Lower lobe of right lung (tissue), 2 donors: ENCODE data around the gene GNPDA2. TPM values are rescaled to one million over a fixed set of nuclear protein-coding genes. Genes with fewer than 3 reads are reported as not detected.

Source experiments
- ATAC-seq, 2 donors: fragments of 200-7000 bp; cut with Tn5 transposase; one replicate each; pipeline ENCODE4 v1.9.1; 2020 to 2022; ENCODE audit warnings: mild to moderate bottlenecking in 2 of 2, moderate library complexity in 2 of 2
- DNase-seq: peaks from one replicate; pipeline ENCODE4 v3.0.0-alpha.2; 2020
- H3K27ac ChIP-seq: fragments of 200-600 bp; one replicate; pipeline ENCODE4 v1.8.0; 2022
- H3K27me3 ChIP-seq: fragments of 200-600 bp; one replicate; pipeline ENCODE4 v1.8.0; 2022; ENCODE audit warnings: low read depth
- H3K36me3 ChIP-seq: fragments of 200-600 bp; one replicate; pipeline ENCODE4 v1.8.0; 2022; ENCODE audit warnings: mild to moderate bottlenecking
- H3K4me1 ChIP-seq: fragments of 200-600 bp; one replicate; pipeline ENCODE4 v1.8.0; 2022
- H3K4me3 ChIP-seq: fragments of 200-600 bp; one replicate; pipeline ENCODE4 v1.8.0; 2022; ENCODE audit warnings: mild to moderate bottlenecking
- H3K9me3 ChIP-seq: fragments of 200-600 bp; one replicate; pipeline ENCODE4 v1.8.0; 2022
- CTCF ChIP-seq: fragments of 200-600 bp; IDR thresholded peaks from one replicate; pipeline ENCODE4 v1.8.0; 2022; ENCODE audit warnings: antibody characterized with exemption, mild to moderate bottlenecking
- intact Hi-C: fragments of 100-400 bp; cut with DNase I; formaldehyde crosslinking; loops from one replicate; pipeline ENCODE4 v1.11.0; 2022
- long read RNA-seq: library from polyadenylated mRNA; unstranded; transcript quantifications from one replicate; pipeline ENCODE4 v2.0.0, GENCODE V29; 2021
- total RNA-seq: library from RNA; stranded (reverse); fragmentation: NEBNext Ultra II Directional; extraction: Animal tissue kit (Norgen Biotek cat#: 25700); gene quantifications from one replicate; pipeline ENCODE4 v1.2.1, GENCODE V29; 2021
- donor health status: DM: no; HTN: yes; CAD: no; lungs with severe emphysema.

GNPDA2 gene
- total RNA-seq: 12.7 TPM
- long read RNA-seq, transcript GNPDA2-201 (7 exons, 1,930 nt): major isoform, 8 of 14 reads
- long read RNA-seq, partial matches to known transcripts: 2 of 14 reads
- long read RNA-seq, other reads (novel, unspliced or antisense): 2 of 14 reads

GRCh38 chr4:44726038-44726871 lies at the start of gene GNPDA2:
TSS of gene GNPDA2 (minus strand) at chr4:44726556. CDS start at chr4:44722207, 4,349 bp downstream.
- DNase-seq: peak; percentile 94
- peak; percentile 97 to 99 for ATAC-seq
- Histone ChIP-seq H3K4me1 (peaks cover 24% of the 10 kb centered on the region), H3K27me3 (no peaks in the 10 kb centered on the region), H3K9me3 (no peaks in the 10 kb centered on the region), H3K27ac (peak within 1 kb of the TSS; percentile 85), H3K4me3 (peak within 1 kb of the TSS; percentile 84), H3K36me3 (no peaks in the 10 kb centered on the region)
- intact Hi-C loops: no loop called here
- TF ChIP-seq CTCF: peak; percentile 23

- H3K4me3 ChIP-seq: no peak overlapping the region
- DNase-seq (no peak), ATAC-seq (peak; percentile 23 to 49)
- H3K27me3 ChIP-seq: no peaks in the 10 kb centered on the region
- H3K36me3 ChIP-seq: no peaks in the 10 kb centered on the region
- H3K4me1 ChIP-seq: no peaks in the 10 kb centered on the region
- no peak overlapping the region for H3K27ac ChIP-seq
- no peak for TF ChIP-seq CTCF
- intact Hi-C loops: no loop called here
- peaks cover 4% of the 10 kb centered on the region for H3K9me3 ChIP-seq
Measured at GRCh38 chr4:44772340-44772739, 46.0 kb upstream of the GNPDA2 start.

DNA sequence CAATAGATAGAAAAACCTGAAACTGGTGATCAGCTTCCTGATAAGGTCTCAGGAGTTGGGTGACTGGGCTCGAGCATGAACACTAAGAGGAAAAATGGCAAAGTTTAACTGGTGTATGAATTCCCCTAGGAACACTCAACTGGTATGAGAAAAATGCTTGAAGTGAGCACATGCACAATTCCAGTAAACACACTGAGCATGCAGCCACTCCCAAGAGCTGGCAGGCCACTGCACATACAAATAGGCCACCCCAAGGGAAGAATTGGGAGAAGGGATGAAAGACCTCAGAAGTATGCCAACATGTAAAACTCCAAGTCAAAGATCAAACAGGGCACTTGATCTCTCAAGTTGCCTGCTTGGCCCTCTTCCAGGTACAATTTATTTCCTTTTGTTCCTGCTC lies 45.4 kb upstream of the GNPDA2 start:
- no peaks in the 10 kb centered on the region for H3K36me3 ChIP-seq
- no peaks in the 10 kb centered on the region for H3K27me3 ChIP-seq
- peak; percentile 82 for ATAC-seq
- TF ChIP-seq CTCF: no peak
- H3K9me3 ChIP-seq: peaks cover 4% of the 10 kb centered on the region
- no peak overlapping the region for H3K27ac ChIP-seq
- DNase-seq: no peak
- intact Hi-C loops: no loop called here
- H3K4me1 ChIP-seq: no peaks in the 10 kb centered on the region
- H3K4me3 ChIP-seq: no peak overlapping the region

DNA sequence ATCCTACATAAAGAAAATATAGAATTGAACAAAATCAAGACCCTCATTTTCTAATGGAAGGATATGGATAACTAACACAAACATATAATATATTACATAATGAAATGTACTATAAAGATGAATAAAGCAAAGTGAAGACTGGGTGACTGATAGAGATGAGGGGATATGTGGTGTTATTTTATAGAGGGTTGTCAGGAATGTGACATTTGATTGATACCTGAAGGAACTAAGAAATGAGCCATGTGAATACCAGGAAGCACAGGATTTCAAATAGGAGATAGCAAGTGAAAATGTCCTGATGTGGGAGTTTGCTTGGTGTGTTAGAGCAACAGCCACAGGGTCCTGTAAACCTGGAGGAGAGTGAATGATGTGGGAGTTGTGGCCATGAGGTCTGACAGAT lies 40.1 kb upstream of the GNPDA2 start:
- no peak for TF ChIP-seq CTCF
- no peaks in the 10 kb centered on the region for H3K4me1 ChIP-seq
- H3K4me3 ChIP-seq: no peak overlapping the region
- DNase-seq: no peak
- no peaks in the 10 kb centered on the region for H3K27me3 ChIP-seq
- no peak for ATAC-seq
- intact Hi-C loops: no loop called here
- H3K36me3 ChIP-seq: no peaks in the 10 kb centered on the region
- no peak overlapping the region for H3K27ac ChIP-seq
- no peaks in the 10 kb centered on the region for H3K9me3 ChIP-seq

DNA sequence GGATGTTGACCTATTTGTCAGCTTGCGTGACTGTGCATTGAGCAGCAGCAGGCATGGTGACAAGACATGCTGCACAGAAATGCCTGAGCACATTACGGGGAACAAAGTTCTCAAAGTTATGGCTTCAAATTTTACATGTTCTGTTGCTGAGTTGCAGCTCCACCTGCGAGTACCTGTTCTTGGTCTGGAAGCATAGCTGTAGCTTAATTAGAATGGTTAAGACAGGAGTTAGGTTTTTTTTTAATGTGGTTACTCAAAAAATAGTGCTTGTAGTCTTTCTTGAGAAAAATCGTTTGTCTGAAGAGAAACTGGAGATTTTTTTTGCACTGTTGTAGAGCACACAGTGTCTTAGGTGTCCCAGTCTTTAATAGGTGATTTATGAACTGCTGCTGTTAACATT lies 38.8 kb upstream of the GNPDA2 start:
- H3K27ac ChIP-seq: no peak overlapping the region
- no peak overlapping the region for H3K4me3 ChIP-seq
- ATAC-seq (no peak), DNase-seq (no peak)
- H3K27me3 ChIP-seq: no peaks in the 10 kb centered on the region
- intact Hi-C loops: no loop called here
- TF ChIP-seq CTCF: no peak
- H3K9me3 ChIP-seq: no peaks in the 10 kb centered on the region
- H3K4me1 ChIP-seq: no peaks in the 10 kb centered on the region
- H3K36me3 ChIP-seq: no peaks in the 10 kb centered on the region
